ENCODE measurements around the gene FBXO46. TPM values are rescaled to one million over a fixed set of nuclear protein-coding genes. Genes with fewer than 3 reads are reported as not detected.

Gene FBXO46
- total RNA-seq: 13.3 TPM

GRCh38 chr19:45730368-45731288 is at the start of gene FBXO46:
Gene FBXO46, minus strand, starts transcription at chr19:45730896. Its CDS starts 17,401 bp downstream, at chr19:45713495.

GRCh38 chr19:45768984-45769782 is 38.5 kb upstream of the FBXO46 start, which contains the start of gene SIX5:
Gene SIX5, minus strand, starts transcription at chr19:45769252. Its CDS starts 408 bp downstream, at chr19:45768844.

GRCh38 chr19:45733160-45733810 is 2.6 kb upstream of the FBXO46 start, which contains the start of gene MEIOSIN:
Gene MEIOSIN, plus strand, starts transcription at chr19:45733439. Its CDS starts 1,938 bp downstream, at chr19:45735377.

GRCh38 chr19:45692187-45693105 is 38.2 kb downstream of the FBXO46 start, which contains the start of gene QPCTL:
Gene QPCTL, plus strand, starts transcription at chr19:45692666. Its CDS starts 38 bp downstream, at chr19:45692704.

GRCh38 chr19:45691516-45692186 is 39.0 kb downstream of the FBXO46 start, which contains the start of gene SNRPD2:
Gene SNRPD2, minus strand, starts transcription at chr19:45691953. Its CDS starts 65 bp downstream, at chr19:45691888.

GRCh38 chr19:45667620-45668341 is 62.9 kb downstream of the FBXO46 start, which contains the start of gene GIPR:
Gene GIPR, plus strand, starts transcription at chr19:45668221. Its CDS starts 1,300 bp downstream, at chr19:45669521.

Small RNA genes lying within 50 kb of the gene (small RNA-seq; reads per million reads assigned to genes)
- not detected for gene MIR642A (ENCODE audit: low replicate concordance)

Other genes with a start within 250 kb of the FBXO46 start
- 27.0 TPM for gene RTN2, start 233.8 kb downstream of the FBXO46 start, total RNA-seq
- gene PPM1N, start 232.5 kb downstream of the FBXO46 start, total RNA-seq: 0.76 TPM
- gene VASP, start 223.4 kb downstream of the FBXO46 start, total RNA-seq: 121 TPM
- 8.1 TPM for gene OPA3, start 146.1 kb downstream of the FBXO46 start, total RNA-seq
- gene GPR4, start 128.7 kb downstream of the FBXO46 start, total RNA-seq: 1.8 TPM
- gene EML2, start 91.5 kb downstream of the FBXO46 start, total RNA-seq: 26.5 TPM
- 4.1 TPM for gene GIPR, start 62.7 kb downstream of the FBXO46 start, total RNA-seq
- 271 TPM for gene SNRPD2, start 38.9 kb downstream of the FBXO46 start, total RNA-seq
- 6.9 TPM for gene QPCTL, start 38.2 kb downstream of the FBXO46 start, total RNA-seq
- gene MEIOSIN, start 2.5 kb upstream of the FBXO46 start, total RNA-seq: not detected
- gene SIX5, start 38.4 kb upstream of the FBXO46 start, total RNA-seq: 24.2 TPM
- gene DMPK, start 51.6 kb upstream of the FBXO46 start, total RNA-seq: 53.2 TPM
- gene DMWD, start 61.9 kb upstream of the FBXO46 start, total RNA-seq: 54.0 TPM
- gene RSPH6A, start 84.4 kb upstream of the FBXO46 start, total RNA-seq: 0.18 TPM
- 43.7 TPM for gene SYMPK, start 132.3 kb upstream of the FBXO46 start, total RNA-seq
- gene FOXA3, start 133.4 kb upstream of the FBXO46 start, total RNA-seq: 1.3 TPM
- 42.9 TPM for gene IRF2BP1, start 155.2 kb upstream of the FBXO46 start, total RNA-seq
- 3.8 TPM for gene MYPOP, start 171.7 kb upstream of the FBXO46 start, total RNA-seq
- gene NANOS2, start 183.9 kb upstream of the FBXO46 start, total RNA-seq: not detected
- gene NOVA2, start 243.0 kb upstream of the FBXO46 start, total RNA-seq: 2.7 TPM